Breast epithelium (tissue), 3 donors: ENCODE measurements around the gene STRBP.

Experiments
- POLR2A ChIP-seq: fragments of 450-650 bp; IDR thresholded peaks from one replicate; pipeline ENCODE4 v1.6.1; 2016; ENCODE audit warnings: antibody characterized with exemption, mild to moderate bottlenecking, moderate library complexity
- POLR2AphosphoS5 ChIP-seq, 3 donors: sonication (generic); formaldehyde crosslinking; IDR thresholded peaks; one replicate each; pipeline ENCODE4 v1.6.1; 2017; ENCODE audit warnings: antibody characterized with exemption in 3 of 3
- TF ChIP-seq, protein P1 (sequence below), 3 donors: fragments of 450-650 bp; IDR thresholded peaks; one replicate each; pipeline ENCODE4 v1.5.1; 2016 to 2017; ENCODE audit warnings: antibody characterized with exemption in 3 of 3, mild to moderate bottlenecking in 3 of 3, moderate library complexity in 3 of 3

DNA sequence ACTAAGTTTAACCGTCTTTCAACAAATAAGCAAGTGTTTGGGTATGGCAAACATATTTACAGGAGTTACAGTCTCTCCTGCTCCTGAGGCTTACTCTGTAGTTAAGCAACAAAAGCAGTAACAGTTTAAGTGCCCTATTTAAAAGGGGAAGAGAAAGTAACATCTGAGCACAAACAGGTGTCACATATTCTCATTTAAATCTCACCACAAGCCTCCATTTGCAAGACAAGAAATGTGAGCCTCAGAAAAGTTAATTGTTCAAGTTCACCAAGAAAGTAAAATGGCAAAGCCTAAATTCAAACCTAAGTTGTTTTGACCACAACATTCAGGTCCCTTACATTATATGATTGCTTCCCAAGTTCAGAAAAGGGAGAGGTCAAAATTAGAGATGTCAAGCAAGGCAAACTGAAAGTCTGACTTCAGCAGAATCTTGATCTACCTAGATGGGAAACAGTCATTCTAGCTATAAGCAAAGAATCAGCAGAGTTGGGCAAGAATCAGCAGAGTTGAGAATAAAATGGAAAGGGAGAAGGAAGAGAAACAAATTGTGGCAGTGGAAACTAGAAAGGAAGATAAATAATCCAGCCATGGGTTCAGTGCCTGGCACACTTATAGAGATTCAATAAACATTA, 93.4 kb downstream of the STRBP start:
- TF ChIP-seq, protein P1, sequence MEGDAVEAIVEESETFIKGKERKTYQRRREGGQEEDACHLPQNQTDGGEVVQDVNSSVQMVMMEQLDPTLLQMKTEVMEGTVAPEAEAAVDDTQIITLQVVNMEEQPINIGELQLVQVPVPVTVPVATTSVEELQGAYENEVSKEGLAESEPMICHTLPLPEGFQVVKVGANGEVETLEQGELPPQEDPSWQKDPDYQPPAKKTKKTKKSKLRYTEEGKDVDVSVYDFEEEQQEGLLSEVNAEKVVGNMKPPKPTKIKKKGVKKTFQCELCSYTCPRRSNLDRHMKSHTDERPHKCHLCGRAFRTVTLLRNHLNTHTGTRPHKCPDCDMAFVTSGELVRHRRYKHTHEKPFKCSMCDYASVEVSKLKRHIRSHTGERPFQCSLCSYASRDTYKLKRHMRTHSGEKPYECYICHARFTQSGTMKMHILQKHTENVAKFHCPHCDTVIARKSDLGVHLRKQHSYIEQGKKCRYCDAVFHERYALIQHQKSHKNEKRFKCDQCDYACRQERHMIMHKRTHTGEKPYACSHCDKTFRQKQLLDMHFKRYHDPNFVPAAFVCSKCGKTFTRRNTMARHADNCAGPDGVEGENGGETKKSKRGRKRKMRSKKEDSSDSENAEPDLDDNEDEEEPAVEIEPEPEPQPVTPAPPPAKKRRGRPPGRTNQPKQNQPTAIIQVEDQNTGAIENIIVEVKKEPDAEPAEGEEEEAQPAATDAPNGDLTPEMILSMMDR (IDR thresholded peaks at IDR 0.05): no peak
- TF ChIP-seq POLR2A (no peak), POLR2AphosphoS5 (IDR thresholded peaks at IDR 0.05) (no peak)
